Measurements from ENCODE around the gene RPL22L1. TPM values are rescaled to one million over a fixed set of nuclear protein-coding genes. Genes with fewer than 3 reads are reported as not detected.

Gene RPL22L1
- total RNA-seq, 8 experiments from 2014 or later, result 32.7 to 371 (median 79.2) TPM

Other genes starting within 250 kb of the RPL22L1 start
- 1 to 10 TPM; 1.1 to 7.5 (median 3.7) TPM for gene EIF5A2, start 38.4 kb upstream of the RPL22L1 start, total RNA-seq
- gene SLC2A2, start 156.5 kb upstream of the RPL22L1 start, total RNA-seq, result under 1 TPM in 1 of 8 experiments, not detected in 7; 0.17 TPM